SU-DHL-6 (cell line): ENCODE data around the gene TREML1.
A peak's percentile ranks its signal among the peaks of the same experiment; 100 is the strongest.

ENCODE experiments used
- H2AFZ ChIP-seq: fragments of 200-600 bp; sonication (generic); 2 replicates; pipeline ENCODE4 v1.6.1; 2014; ENCODE audit warnings: low read depth, mild to moderate bottlenecking, moderate library complexity, mixed read lengths, antibody characterized with exemption, low read length; ENCODE audit not compliant: severe bottlenecking
- H3F3A ChIP-seq: fragments of 200-600 bp; shearing (Covaris generic); 2 replicates; pipeline ENCODE4 v1.6.0; 2016; ENCODE audit warnings: antibody characterized with exemption, mild to moderate bottlenecking; ENCODE audit not compliant: insufficient read depth
- H3K27ac ChIP-seq: fragments of 200-600 bp; sonication (generic); 2 replicates; pipeline ENCODE4 v1.5.1; 2016; ENCODE audit warnings: low read depth, mild to moderate bottlenecking, low read length, moderate library complexity, mixed read lengths
- H3K27me3 ChIP-seq: fragments of 200-600 bp; sonication (generic), shearing (Covaris generic); 2 replicates; pipeline ENCODE4 v1.6.0; 2014; ENCODE audit warnings: mild to moderate bottlenecking, low read length
- H3K36me3 ChIP-seq: fragments of 200-600 bp; sonication (generic); 2 replicates; pipeline ENCODE4 v1.6.1; 2014; ENCODE audit warnings: mild to moderate bottlenecking, low read length, mixed read lengths
- H3K4me2 ChIP-seq: fragments of 300-600, 200-600 bp; shearing (Covaris generic), sonication (generic); 2 replicates; pipeline ENCODE4 v1.6.0; 2014; ENCODE audit warnings: low read length, low read depth, mild to moderate bottlenecking; ENCODE audit not compliant: poor library complexity, severe bottlenecking
- H3K4me3 ChIP-seq: fragments of 200-600 bp; sonication (generic); 2 replicates; pipeline ENCODE4 v1.5.1; 2014; ENCODE audit warnings: antibody characterized with exemption, low read length, mild to moderate bottlenecking, mixed read lengths; ENCODE audit not compliant: insufficient read depth, poor library complexity, severe bottlenecking
- H3K79me2 ChIP-seq: fragments of 200-600 bp; sonication (generic); 2 replicates; pipeline ENCODE4 v1.6.1; 2014; ENCODE audit warnings: mild to moderate bottlenecking, low read length, moderate library complexity; ENCODE audit not compliant: insufficient read depth
- H3K9ac ChIP-seq: fragments of 200-600 bp; sonication (generic); 2 replicates; pipeline ENCODE4 v1.7.0; 2014; ENCODE audit warnings: mild to moderate bottlenecking, low read length
- H3K9me2 ChIP-seq: fragments of 200-600 bp; sonication (generic); replicated peaks from 2 replicates; pipeline ENCODE4 v1.6.1; 2014; ENCODE audit warnings: low read length; ENCODE audit not compliant: insufficient read depth
- H3K9me3 ChIP-seq: fragments of 200-600 bp; sonication (generic); 2 replicates; pipeline ENCODE4 v1.6.1; 2014; ENCODE audit warnings: low read length, mixed read lengths; ENCODE audit not compliant: insufficient read depth
- H4K20me1 ChIP-seq: fragments of 200-600 bp; sonication (generic); 2 replicates; pipeline ENCODE4 v1.6.1; 2014; ENCODE audit warnings: low read depth, mild to moderate bottlenecking, antibody characterized with exemption, low read length, moderate library complexity, mixed read lengths
- CTCF ChIP-seq: fragments of 200-600 bp; sonication (generic); IDR thresholded peaks from one replicate; pipeline ENCODE4 v1.5.1; 2017; ENCODE audit warnings: antibody characterized with exemption, mild to moderate bottlenecking, low read length, moderate library complexity; ENCODE audit not compliant: insufficient read depth, poor library complexity, severe bottlenecking
- EZH2phosphoT487 ChIP-seq: fragments of 200-600 bp; sonication (generic), shearing (Covaris generic); conservative IDR thresholded peaks from 2 replicates; pipeline ENCODE4 v1.6.1; 2018; ENCODE audit warnings: mild to moderate bottlenecking, antibody characterized with exemption, low read length, moderate library complexity, mixed read lengths

Gene TREML1

GRCh38 chr6:41182069-41183034, 28.2 kb upstream of the TREML1 start:
- no peaks in the 10 kb centered on the region for H3K79me2 ChIP-seq
- no peak overlapping the region for H3K9ac ChIP-seq

GRCh38 chr6:41181566-41181965, 27.4 kb upstream of the TREML1 start:
- H3K9me2 ChIP-seq: no peaks in the 10 kb centered on the region
- no peak overlapping the region for H3K4me2 ChIP-seq
- H3F3A ChIP-seq: no peaks in the 10 kb centered on the region
- no peaks in the 10 kb centered on the region for H3K36me3 ChIP-seq
- no peak overlapping the region for H3K9ac ChIP-seq
- TF ChIP-seq CTCF (no peak), EZH2phosphoT487 (no peak)
- no peak overlapping the region for H2AFZ ChIP-seq
- no peaks in the 10 kb centered on the region for H4K20me1 ChIP-seq
- H3K9me3 ChIP-seq: no peaks in the 10 kb centered on the region
- no peak overlapping the region for H3K27ac ChIP-seq
- no peaks in the 10 kb centered on the region for H3K79me2 ChIP-seq
- no peaks in the 10 kb centered on the region for H3K27me3 ChIP-seq
- H3K4me3 ChIP-seq: no peak overlapping the region

More at GRCh38 chr6:41182069-41183034, 28.2 kb upstream of the TREML1 start:
- Histone ChIP-seq H3K4me3 (no peak overlapping the region), H3K27me3 (no peaks in the 10 kb centered on the region), H3K9me2 (no peaks in the 10 kb centered on the region), H3K9me3 (no peaks in the 10 kb centered on the region), H3K27ac (no peak overlapping the region), H3K36me3 (no peaks in the 10 kb centered on the region), H4K20me1 (no peaks in the 10 kb centered on the region), H3K4me2 (no peak overlapping the region), H3F3A (no peaks in the 10 kb centered on the region), H2AFZ (peak overlapping the region; percentile 1)
- no peak for TF ChIP-seq EZH2phosphoT487
- peak; percentile 94 for TF ChIP-seq CTCF

- H3K4me2 ChIP-seq: no peak overlapping the region
- no peaks in the 10 kb centered on the region for H4K20me1 ChIP-seq
- no peaks in the 10 kb centered on the region for H3K9me2 ChIP-seq
- no peak overlapping the region for H3K27ac ChIP-seq
- H3K36me3 ChIP-seq: no peaks in the 10 kb centered on the region
- no peak overlapping the region for H3K9ac ChIP-seq
- H3K79me2 ChIP-seq: no peaks in the 10 kb centered on the region
- no peak overlapping the region for H2AFZ ChIP-seq
- no peaks in the 10 kb centered on the region for H3F3A ChIP-seq
- no peaks in the 10 kb centered on the region for H3K9me3 ChIP-seq
- no peaks in the 10 kb centered on the region for H3K27me3 ChIP-seq
- TF ChIP-seq EZH2phosphoT487: no peak
- TF ChIP-seq CTCF: no peak
- no peak overlapping the region for H3K4me3 ChIP-seq
Observed at GRCh38 chr6:41179163-41179562, 25.0 kb upstream of the TREML1 start.
